ENCODE measurements around the gene FLOT1. TPM values are rescaled to one million over a fixed set of nuclear protein-coding genes. Genes with fewer than 3 reads are reported as not detected.
"Not testable (repeated sequence)": the region's sequence is repeated elsewhere in the genome, so short reads cannot be mapped to it uniquely, and the experiment has no call there.

FLOT1 gene
- total RNA-seq, 2 experiments from 2014 or later = 199 to 213 TPM

GRCh38 chr6:30764490-30765043, 22.1 kb upstream of the FLOT1 start:
- H3K4me1 Mint-ChIP-seq = peaks cover 60% of the 10 kb centered on the region
- H3K27me3 Mint-ChIP-seq; H3K4me3 Mint-ChIP-seq; H3K27ac Mint-ChIP-seq; DNase-seq; H3K36me3 Mint-ChIP-seq (ENCODE audit: low read depth); POLR2A ChIA-PET; H3K9me3 Mint-ChIP-seq: not testable (repeated sequence)
- CTCF ChIA-PET = interaction anchor here (1.0 kb wide), 1 partner anchor 24 kb away, joined by 4 read pairs; no protein-coding TSS in a partner anchor

- ChIA-PET CTCF (interaction anchor here (0.6 to 1.1 kb wide), 4 partner anchors 13 to 150 kb away, joined by 3 to 7 read pairs (median 4); no protein-coding TSS in a partner anchor), POLR2A (no interaction called here)
- no peak for DNase-seq
- Mint-ChIP-seq H3K9me3 (peaks cover 7% of the 10 kb centered on the region), H3K4me1 (peaks cover 55% of the 10 kb centered on the region), H3K4me3 (no peak overlapping the region), H3K36me3 (ENCODE audit: low read depth) (peaks cover 4% of the 10 kb centered on the region), H3K27me3 (no peaks in the 10 kb centered on the region), H3K27ac (peak overlapping the region; percentile 74)
These were observed 21.4 kb upstream of the FLOT1 start for GRCh38 chr6:30763618-30764489.

DNA sequence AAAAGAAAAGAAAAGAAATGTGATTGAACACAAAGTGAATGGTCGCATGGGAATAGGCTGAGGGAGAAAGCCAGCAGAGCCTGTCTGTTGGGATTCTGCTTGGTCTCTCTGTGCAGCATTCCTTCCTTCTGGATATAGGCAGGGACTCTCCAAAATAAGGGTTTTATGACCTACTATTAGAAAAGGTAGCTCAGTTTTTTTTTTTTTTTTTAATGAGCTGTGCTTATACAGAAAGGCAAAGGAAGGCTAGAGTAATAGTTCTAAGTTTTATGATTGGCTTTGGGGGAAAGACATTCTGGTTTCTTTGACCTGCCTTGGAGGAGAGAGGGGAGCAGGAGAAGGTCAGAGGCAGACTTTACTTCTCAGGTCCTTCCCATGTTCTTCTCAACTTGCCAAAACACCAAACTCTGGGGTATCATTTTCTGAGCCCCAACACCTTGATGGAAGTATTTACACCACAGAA, 20.7 kb upstream of the FLOT1 start:
- H3K27ac Mint-ChIP-seq = no peak overlapping the region
- H3K36me3 Mint-ChIP-seq (ENCODE audit: low read depth) = peaks cover 4% of the 10 kb centered on the region
- POLR2A ChIA-PET = no interaction called here
- H3K4me1 Mint-ChIP-seq = peaks cover 51% of the 10 kb centered on the region
- CTCF ChIA-PET = interaction anchor here (0.6 to 1.1 kb wide), 5 partner anchors 12 to 431 kb away, joined by 3 to 7 read pairs (median 4); no protein-coding TSS in a partner anchor
- H3K4me3 Mint-ChIP-seq = no peak overlapping the region
- H3K9me3 Mint-ChIP-seq = peaks cover 9% of the 10 kb centered on the region
- DNase-seq = no peak
- no peaks in the 10 kb centered on the region for H3K27me3 Mint-ChIP-seq

- no peak overlapping the region for H3K27ac Mint-ChIP-seq
- no peak for DNase-seq
- ChIA-PET POLR2A (no interaction called here), CTCF (interaction anchor here (1.1 kb wide), 1 partner anchor 10 kb away, joined by 3 read pairs; no protein-coding TSS in a partner anchor)
- H3K27me3 Mint-ChIP-seq = no peaks in the 10 kb centered on the region
- peaks cover 44% of the 10 kb centered on the region for H3K4me1 Mint-ChIP-seq
- peaks cover 4% of the 10 kb centered on the region for H3K36me3 Mint-ChIP-seq (ENCODE audit: low read depth)
- peaks cover 9% of the 10 kb centered on the region for H3K9me3 Mint-ChIP-seq
- no peak overlapping the region for H3K4me3 Mint-ChIP-seq
These were observed 19.4 kb upstream of the FLOT1 start for GRCh38 chr6:30761791-30762429.

DNA sequence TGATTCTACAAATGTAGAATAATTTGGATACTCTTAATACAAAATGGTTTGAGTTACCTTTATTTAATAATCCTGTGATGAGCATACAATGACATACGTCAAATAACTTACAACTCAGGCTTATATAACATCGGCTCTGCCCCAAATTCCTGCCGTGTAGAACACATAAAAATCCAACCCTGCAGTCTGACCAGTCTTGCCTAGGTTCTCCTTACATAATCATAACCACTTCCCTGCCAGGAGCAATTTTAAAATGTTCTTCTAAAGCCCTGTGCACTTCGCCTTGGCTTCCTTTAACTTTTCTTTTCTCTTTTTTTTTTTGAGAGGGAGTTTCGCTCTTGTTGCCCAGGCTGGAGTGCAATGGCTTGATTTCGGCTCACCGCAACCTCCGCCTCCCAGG, 18.1 kb upstream of the FLOT1 start:
- DNase-seq = no peak
- ChIA-PET POLR2A (no interaction called here), CTCF (interaction anchor here (0.5 kb wide), 1 partner anchor 132 kb away, joined by 3 read pairs; no protein-coding TSS in a partner anchor)
- H3K27ac Mint-ChIP-seq = no peak overlapping the region
- peaks cover 35% of the 10 kb centered on the region for H3K4me1 Mint-ChIP-seq
- H3K9me3 Mint-ChIP-seq = peaks cover 9% of the 10 kb centered on the region
- no peaks in the 10 kb centered on the region for H3K27me3 Mint-ChIP-seq
- no peak overlapping the region for H3K4me3 Mint-ChIP-seq
- peaks cover 4% of the 10 kb centered on the region for H3K36me3 Mint-ChIP-seq (ENCODE audit: low read depth)

DNA sequence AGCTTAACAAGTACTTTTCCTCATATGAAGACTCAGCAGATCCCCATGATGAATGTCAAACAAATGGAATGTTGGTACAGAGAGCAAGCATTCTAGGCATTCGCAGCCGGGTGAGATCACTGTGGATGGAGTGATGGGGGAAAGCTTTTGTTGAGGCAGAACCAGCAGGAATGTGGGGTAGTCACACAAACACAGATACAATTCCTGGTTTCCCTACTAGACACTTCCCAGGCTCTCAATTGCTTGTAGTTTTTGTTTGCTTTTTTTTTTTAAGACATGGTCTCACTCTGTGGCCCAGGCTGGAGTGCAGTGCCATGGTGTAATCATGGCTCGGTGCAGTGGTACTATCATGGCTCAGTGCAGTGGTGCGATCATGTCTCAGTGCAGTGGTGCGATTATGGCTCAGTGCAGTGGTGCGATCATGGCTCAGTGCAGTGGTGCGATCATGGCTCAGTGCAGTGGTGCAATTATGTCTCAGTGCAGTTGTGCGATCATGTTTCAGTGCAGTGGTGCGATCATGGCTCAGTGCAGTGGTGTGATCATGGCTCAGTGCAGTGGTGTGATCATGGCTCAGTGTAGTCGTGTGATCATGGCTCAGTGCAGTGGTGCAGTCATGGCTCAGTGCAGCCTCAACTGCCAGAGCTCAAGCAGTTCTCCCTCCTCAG, 17.2 kb upstream of the FLOT1 start:
- H3K9me3 Mint-ChIP-seq = peaks cover 7% of the 10 kb centered on the region
- H3K36me3 Mint-ChIP-seq (ENCODE audit: low read depth) = peaks cover 3% of the 10 kb centered on the region
- ChIA-PET CTCF (interaction anchor here (1.3 kb wide), 1 partner anchor 10 kb away, joined by 4 read pairs; no protein-coding TSS in a partner anchor), POLR2A (no interaction called here)
- H3K27me3 Mint-ChIP-seq = no peaks in the 10 kb centered on the region
- H3K27ac Mint-ChIP-seq = no peak overlapping the region
- peaks cover 32% of the 10 kb centered on the region for H3K4me1 Mint-ChIP-seq
- DNase-seq = no peak
- H3K4me3 Mint-ChIP-seq = no peak overlapping the region

DNA sequence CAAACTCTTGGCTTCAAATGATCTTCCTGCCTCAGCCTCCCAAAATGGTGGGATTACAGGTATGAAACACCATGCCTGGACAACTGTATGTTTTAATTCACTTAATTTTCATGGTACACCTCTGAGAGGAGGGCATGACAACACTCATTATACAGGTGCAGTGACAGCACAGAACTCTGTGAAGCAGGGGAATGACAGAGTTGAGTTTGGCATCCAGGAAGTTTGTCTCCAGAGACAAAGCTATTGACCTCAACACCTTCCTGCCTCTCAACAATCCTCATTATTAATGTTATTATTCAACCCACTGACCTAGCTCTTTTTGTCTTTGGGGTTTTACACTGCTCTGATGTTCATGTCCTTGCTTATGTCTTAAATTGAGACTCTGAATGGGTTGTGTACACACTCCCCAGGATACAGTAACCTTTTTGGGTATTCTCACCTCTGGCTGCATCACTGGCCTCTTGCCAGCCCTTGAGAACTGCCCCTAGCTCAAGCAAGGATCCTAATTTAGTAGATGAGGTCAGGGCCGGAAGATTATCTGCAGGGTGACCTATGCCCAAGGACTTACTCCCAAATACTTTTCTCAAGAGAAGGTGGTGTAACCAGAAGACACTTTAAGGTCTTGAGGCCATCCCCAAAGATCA, 14.9 kb upstream of the FLOT1 start:
- Mint-ChIP-seq H3K27me3 (no peaks in the 10 kb centered on the region), H3K36me3 (ENCODE audit: low read depth) (peaks cover 3% of the 10 kb centered on the region), H3K4me3 (no peak overlapping the region), H3K9me3 (peaks cover 5% of the 10 kb centered on the region), H3K27ac (no peak overlapping the region), H3K4me1 (peaks cover 14% of the 10 kb centered on the region)
- no peak for DNase-seq
- ChIA-PET CTCF (interaction anchor here (1.0 to 3.1 kb wide), 2 partner anchors 9 to 11 kb away, joined by 3 to 9 read pairs; no protein-coding TSS in a partner anchor), POLR2A (no interaction called here)

- peaks cover 11% of the 10 kb centered on the region for H3K4me1 Mint-ChIP-seq
- POLR2A ChIA-PET; H3K36me3 Mint-ChIP-seq (ENCODE audit: low read depth); H3K27me3 Mint-ChIP-seq; H3K9me3 Mint-ChIP-seq; H3K4me3 Mint-ChIP-seq; DNase-seq; H3K27ac Mint-ChIP-seq: not testable (repeated sequence)
- CTCF ChIA-PET = interaction anchor here (0.7 to 3.1 kb wide), 3 partner anchors 10 to 121 kb away, joined by 3 to 9 read pairs (median 3); no protein-coding TSS in a partner anchor
These were observed 14.0 kb upstream of the FLOT1 start for GRCh38 chr6:30756405-30757003.

DNA sequence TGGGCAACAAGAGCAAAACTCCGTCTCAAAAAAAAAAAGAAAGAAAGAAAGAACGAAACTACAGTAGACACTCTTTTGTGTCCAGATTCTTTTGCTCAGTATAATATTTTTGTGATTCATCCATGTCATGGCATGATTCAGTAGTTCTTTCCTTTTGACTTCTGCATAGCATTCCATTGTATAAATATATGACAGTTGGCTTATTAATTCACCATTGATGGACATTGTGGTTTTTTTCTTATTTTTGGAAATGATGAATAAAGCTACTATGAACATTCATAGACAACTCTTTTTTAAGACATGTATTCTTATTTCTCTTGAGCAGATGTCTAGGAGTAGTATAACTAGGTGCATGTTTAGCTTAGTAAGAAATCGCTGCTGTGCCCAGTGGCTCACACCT, 12.1 kb upstream of the FLOT1 start:
- Mint-ChIP-seq H3K27me3 (no peaks in the 10 kb centered on the region), H3K27ac (no peak overlapping the region), H3K36me3 (ENCODE audit: low read depth) (no peaks in the 10 kb centered on the region), H3K4me3 (no peak overlapping the region), H3K9me3 (peaks cover 5% of the 10 kb centered on the region), H3K4me1 (peaks cover 16% of the 10 kb centered on the region)
- POLR2A ChIA-PET = no interaction called here
- CTCF ChIA-PET = interaction anchor here (1.0 kb wide), 1 partner anchor 39 kb away, joined by 3 read pairs; no protein-coding TSS in a partner anchor
- no peak for DNase-seq

DNA sequence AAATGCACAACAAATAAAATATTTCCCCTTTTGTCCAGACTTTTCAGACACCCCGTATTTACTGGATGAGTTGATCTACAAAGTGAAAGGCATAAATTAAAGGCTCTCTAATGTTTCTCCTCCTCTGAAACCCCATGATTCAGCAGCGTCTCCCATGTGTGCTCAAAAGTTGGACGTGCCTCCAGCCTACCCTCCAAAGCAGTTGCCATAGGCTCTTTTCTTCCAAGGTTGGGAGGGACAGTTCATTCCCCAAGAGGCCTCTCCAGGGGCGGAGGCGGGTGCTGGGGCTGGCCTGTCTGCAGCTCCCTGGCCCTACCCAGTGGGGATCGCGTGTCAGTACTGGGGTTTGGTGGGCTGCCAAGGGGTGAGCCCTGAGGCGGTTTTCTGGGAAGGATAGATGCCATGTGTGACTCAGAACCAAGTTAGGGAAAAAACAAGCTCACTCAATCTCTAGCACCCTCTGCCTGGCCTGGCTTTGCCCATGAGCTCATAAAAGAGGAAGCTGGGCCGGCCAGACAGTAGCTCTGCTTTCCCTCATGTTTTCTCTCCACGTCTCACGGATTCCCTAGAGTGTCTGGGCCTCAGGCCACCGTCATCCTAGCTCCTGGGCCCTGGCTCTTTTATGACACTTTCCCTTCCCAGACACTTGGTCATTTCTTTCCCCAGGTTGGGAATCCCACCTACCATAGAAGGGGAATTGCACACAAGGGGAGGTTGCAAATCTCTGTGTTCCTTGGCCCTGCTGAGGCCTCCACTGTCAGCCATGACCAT, 9.9 kb upstream of the FLOT1 start:
- H3K27ac Mint-ChIP-seq = no peak overlapping the region
- H3K4me3 Mint-ChIP-seq = no peak overlapping the region
- H3K36me3 Mint-ChIP-seq (ENCODE audit: low read depth) = no peaks in the 10 kb centered on the region
- peaks cover 22% of the 10 kb centered on the region for H3K4me1 Mint-ChIP-seq
- H3K9me3 Mint-ChIP-seq = no peaks in the 10 kb centered on the region
- no peak for DNase-seq
- CTCF ChIA-PET = interaction anchor here (0.7 to 0.9 kb wide), 2 partner anchors 17 to 78 kb away, joined by 3 read pairs; no protein-coding TSS in a partner anchor
- POLR2A ChIA-PET = no interaction called here
- no peaks in the 10 kb centered on the region for H3K27me3 Mint-ChIP-seq

DNA sequence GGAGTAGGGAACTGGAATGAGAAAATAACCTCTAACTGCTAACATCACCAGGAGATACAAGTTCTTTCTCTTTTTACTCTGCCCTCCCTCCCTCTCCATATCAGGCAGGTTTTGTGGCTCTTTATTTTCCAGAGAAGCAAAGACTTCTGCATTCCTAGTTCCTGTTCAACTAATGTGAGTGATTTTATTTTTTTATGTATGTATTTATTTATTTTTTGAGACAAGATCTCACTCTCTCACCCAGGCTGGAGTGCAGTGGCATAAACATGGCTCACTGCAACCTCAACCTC, 7.8 kb upstream of the FLOT1 start:
- no peaks in the 10 kb centered on the region for H3K27me3 Mint-ChIP-seq
- H3K4me1 Mint-ChIP-seq = peaks cover 34% of the 10 kb centered on the region
- H3K27ac Mint-ChIP-seq = no peak overlapping the region
- CTCF ChIA-PET = interaction anchor here (0.6 kb wide), 1 partner anchor 119 kb away, joined by 3 read pairs; no protein-coding TSS in a partner anchor
- no peak for DNase-seq
- no peak overlapping the region for H3K4me3 Mint-ChIP-seq
- no peaks in the 10 kb centered on the region for H3K36me3 Mint-ChIP-seq (ENCODE audit: low read depth)
- no peaks in the 10 kb centered on the region for H3K9me3 Mint-ChIP-seq
- POLR2A ChIA-PET = no interaction called here
